ENCODE results near the gene DOCK2.

Gene DOCK2

GRCh38 chr5:169707686-169708085 lies 70.6 kb downstream of the DOCK2 start:
- TF ChIP-seq TAF1 (IDR thresholded peaks at IDR 0.05; ENCODE audit: borderline replicate concordance, insufficient read depth, low read length) (no peak), REST (IDR thresholded peaks at IDR 0.05; ENCODE audit: insufficient read depth in 1 of 2, low read depth in 2 of 2, low read length in 2 of 2) (no peak), SIN3A (IDR thresholded peaks at IDR 0.05; ENCODE audit: borderline replicate concordance, insufficient read depth, low read length) (no peak), POLR2AphosphoS5 (IDR thresholded peaks at IDR 0.05; ENCODE audit: low read depth, low read length) (no peak), FOXP2 (optimal IDR thresholded peaks at IDR 0.05; ENCODE audit: borderline replicate concordance, extremely low read depth, extremely low read length, insufficient read depth) (no peak)

GRCh38 chr5:169710675-169711074 lies 73.6 kb downstream of the DOCK2 start:
- TF ChIP-seq REST (IDR thresholded peaks at IDR 0.05; ENCODE audit: insufficient read depth in 1 of 2, low read depth in 2 of 2, low read length in 2 of 2) = no peak
- no peak for TF ChIP-seq SIN3A (IDR thresholded peaks at IDR 0.05; ENCODE audit: borderline replicate concordance, insufficient read depth, low read length)
- no peak for TF ChIP-seq TAF1 (IDR thresholded peaks at IDR 0.05; ENCODE audit: borderline replicate concordance, insufficient read depth, low read length)
- no peak for TF ChIP-seq FOXP2 (optimal IDR thresholded peaks at IDR 0.05; ENCODE audit: borderline replicate concordance, extremely low read depth, extremely low read length, insufficient read depth)
- no peak for TF ChIP-seq POLR2AphosphoS5 (IDR thresholded peaks at IDR 0.05; ENCODE audit: low read depth, low read length)

- no peak for TF ChIP-seq TAF1 (IDR thresholded peaks at IDR 0.05; ENCODE audit: borderline replicate concordance, insufficient read depth, low read length)
- TF ChIP-seq POLR2AphosphoS5 (IDR thresholded peaks at IDR 0.05; ENCODE audit: low read depth, low read length) = no peak
- TF ChIP-seq FOXP2 (optimal IDR thresholded peaks at IDR 0.05; ENCODE audit: borderline replicate concordance, extremely low read depth, extremely low read length, insufficient read depth) = no peak
These were observed 74.6 kb downstream of the DOCK2 start for GRCh38 chr5:169711551-169712225.

- TF ChIP-seq POLR2AphosphoS5 (IDR thresholded peaks at IDR 0.05; ENCODE audit: low read depth, low read length) (no peak), FOXP2 (optimal IDR thresholded peaks at IDR 0.05; ENCODE audit: borderline replicate concordance, extremely low read depth, extremely low read length, insufficient read depth) (no peak), REST (IDR thresholded peaks at IDR 0.05; ENCODE audit: insufficient read depth in 1 of 2, low read depth in 2 of 2, low read length in 2 of 2) (no peak), TAF1 (IDR thresholded peaks at IDR 0.05; ENCODE audit: borderline replicate concordance, insufficient read depth, low read length) (no peak), SIN3A (IDR thresholded peaks at IDR 0.05; ENCODE audit: borderline replicate concordance, insufficient read depth, low read length) (no peak)
These were observed 75.4 kb downstream of the DOCK2 start for GRCh38 chr5:169712428-169712827.

GRCh38 chr5:169716287-169716686 lies 79.2 kb downstream of the DOCK2 start:
- TF ChIP-seq REST (IDR thresholded peaks at IDR 0.05; ENCODE audit: insufficient read depth in 1 of 2, low read depth in 2 of 2, low read length in 2 of 2) (no peak), TAF1 (IDR thresholded peaks at IDR 0.05; ENCODE audit: borderline replicate concordance, insufficient read depth, low read length) (no peak), FOXP2 (optimal IDR thresholded peaks at IDR 0.05; ENCODE audit: borderline replicate concordance, extremely low read depth, extremely low read length, insufficient read depth) (no peak)
